Osteoblast (primary cell): Measurements from ENCODE around the gene ZFAND3. TPM values are rescaled to one million over a fixed set of nuclear protein-coding genes. Genes with fewer than 3 reads are reported as not detected.

Experiments
- DNase-seq: peaks from one replicate; pipeline ENCODE4 v3.0.0; 2011; ENCODE audit warnings: low spot score, mixed read lengths; ENCODE audit not compliant: insufficient read length; ENCODE audit errors: missing footprints
- H2AFZ ChIP-seq: 2 replicates; pipeline ENCODE4 v1.6.0; 2011; ENCODE audit warnings: mild to moderate bottlenecking, low read length
- H3K27ac ChIP-seq: 2 replicates; pipeline ENCODE4 v1.5.1; 2011; ENCODE audit warnings: mild to moderate bottlenecking, low read depth, low read length, moderate library complexity
- H3K27me3 ChIP-seq: 2 replicates; pipeline ENCODE4 v1.6.0; 2012; ENCODE audit warnings: mild to moderate bottlenecking, control low read depth, inconsistent platforms, low read length, moderate library complexity; ENCODE audit not compliant: insufficient read depth
- H3K36me3 ChIP-seq: 2 replicates; pipeline ENCODE4 v1.5.1; 2011; ENCODE audit warnings: mild to moderate bottlenecking, low read length, control low read depth, moderate library complexity; ENCODE audit not compliant: insufficient read depth
- H3K4me1 ChIP-seq: 2 replicates; pipeline ENCODE4 v1.5.1; 2011; ENCODE audit warnings: mild to moderate bottlenecking, low read length, control low read depth, moderate library complexity; ENCODE audit not compliant: insufficient read depth
- H3K4me2 ChIP-seq: 2 replicates; pipeline ENCODE4 v1.6.0; 2011; ENCODE audit warnings: mild to moderate bottlenecking, low read length; ENCODE audit not compliant: insufficient read depth
- H3K4me3 ChIP-seq: fragments of 200-600 bp; sonication (generic); 3 replicates; pipeline ENCODE4 v1.5.1; 2012; ENCODE audit warnings: mild to moderate bottlenecking, low read length, inconsistent platforms; ENCODE audit not compliant: insufficient read depth
- H3K79me2 ChIP-seq: 2 replicates; pipeline ENCODE4 v1.6.0; 2012; ENCODE audit warnings: mild to moderate bottlenecking, low read length, control low read depth, inconsistent platforms; ENCODE audit not compliant: insufficient read depth
- H3K9me3 ChIP-seq: 2 replicates; pipeline ENCODE4 v1.5.1; 2011; ENCODE audit warnings: low read depth, low read length, control low read depth
- H4K20me1 ChIP-seq: 2 replicates; pipeline ENCODE4 v1.6.0; 2012; ENCODE audit warnings: mild to moderate bottlenecking, low read length, control low read depth; ENCODE audit not compliant: insufficient read depth
- total RNA-seq: library from RNA; depleted of rRNA; stranded (reverse); fragments of >200 nt; gene quantifications from 2 replicates; pipeline ENCODE4 v1.2.3, GENCODE V29; 2012
- TF ChIP-seq, protein P1 (sequence below): IDR thresholded peaks from 2 replicates; pipeline ENCODE4 v1.5.1; 2011; ENCODE audit warnings: mild to moderate bottlenecking, low read depth, low read length, moderate library complexity; ENCODE audit errors: extremely low read depth

ZFAND3 gene
- total RNA-seq, 1 donor = 27.1 TPM

DNA sequence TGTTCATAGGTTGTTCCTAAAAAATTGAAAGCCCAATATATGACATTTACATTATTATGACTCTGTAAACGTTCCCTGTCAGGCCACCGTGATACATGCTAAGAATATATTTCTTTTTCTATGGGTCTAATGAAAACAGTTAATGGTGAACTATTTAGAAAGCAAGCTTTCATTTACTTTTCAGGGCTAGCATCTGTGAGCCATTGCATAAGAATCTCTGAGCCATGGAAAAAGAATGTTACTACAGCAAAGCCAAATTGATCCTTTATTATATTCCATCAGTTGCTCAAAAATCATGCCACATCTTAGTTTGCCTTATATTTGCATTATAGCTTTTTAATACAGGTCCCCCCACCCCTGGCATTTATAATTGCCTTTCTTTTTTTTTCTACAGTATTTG lies 275.5 kb downstream of the ZFAND3 start:
- Histone ChIP-seq H3K4me3 (no peak overlapping the region), H3K4me2 (peak overlapping the region; percentile 45), H3K27me3 (no peaks in the 10 kb centered on the region), H3K79me2 (peaks cover 68% of the 10 kb centered on the region), H3K27ac (no peak overlapping the region), H3K36me3 (peaks cover 3% of the 10 kb centered on the region), H3K4me1 (peaks cover 18% of the 10 kb centered on the region), H2AFZ (no peak overlapping the region), H4K20me1 (peaks cover 36% of the 10 kb centered on the region), H3K9me3 (no peaks in the 10 kb centered on the region)
- TF ChIP-seq, protein P1, sequence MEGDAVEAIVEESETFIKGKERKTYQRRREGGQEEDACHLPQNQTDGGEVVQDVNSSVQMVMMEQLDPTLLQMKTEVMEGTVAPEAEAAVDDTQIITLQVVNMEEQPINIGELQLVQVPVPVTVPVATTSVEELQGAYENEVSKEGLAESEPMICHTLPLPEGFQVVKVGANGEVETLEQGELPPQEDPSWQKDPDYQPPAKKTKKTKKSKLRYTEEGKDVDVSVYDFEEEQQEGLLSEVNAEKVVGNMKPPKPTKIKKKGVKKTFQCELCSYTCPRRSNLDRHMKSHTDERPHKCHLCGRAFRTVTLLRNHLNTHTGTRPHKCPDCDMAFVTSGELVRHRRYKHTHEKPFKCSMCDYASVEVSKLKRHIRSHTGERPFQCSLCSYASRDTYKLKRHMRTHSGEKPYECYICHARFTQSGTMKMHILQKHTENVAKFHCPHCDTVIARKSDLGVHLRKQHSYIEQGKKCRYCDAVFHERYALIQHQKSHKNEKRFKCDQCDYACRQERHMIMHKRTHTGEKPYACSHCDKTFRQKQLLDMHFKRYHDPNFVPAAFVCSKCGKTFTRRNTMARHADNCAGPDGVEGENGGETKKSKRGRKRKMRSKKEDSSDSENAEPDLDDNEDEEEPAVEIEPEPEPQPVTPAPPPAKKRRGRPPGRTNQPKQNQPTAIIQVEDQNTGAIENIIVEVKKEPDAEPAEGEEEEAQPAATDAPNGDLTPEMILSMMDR = no peak
- peak; percentile 62 for DNase-seq

- no peak overlapping the region for H3K27ac ChIP-seq
- peaks cover 14% of the 10 kb centered on the region for H3K4me1 ChIP-seq
- peaks cover 20% of the 10 kb centered on the region for H4K20me1 ChIP-seq
- TF ChIP-seq, protein P1 = no peak
- H3K36me3 ChIP-seq = peaks cover 2% of the 10 kb centered on the region
- H3K4me2 ChIP-seq = no peak overlapping the region
- no peaks in the 10 kb centered on the region for H3K9me3 ChIP-seq
- peaks cover 50% of the 10 kb centered on the region for H3K79me2 ChIP-seq
- no peak overlapping the region for H3K4me3 ChIP-seq
- DNase-seq = no peak
- H2AFZ ChIP-seq = no peak overlapping the region
- H3K27me3 ChIP-seq = no peaks in the 10 kb centered on the region
Measured at GRCh38 chr6:38099221-38099620, 279.7 kb downstream of the ZFAND3 start.

- H4K20me1 ChIP-seq = peaks cover 25% of the 10 kb centered on the region
- DNase-seq = no peak
- H3K79me2 ChIP-seq = peaks cover 60% of the 10 kb centered on the region
- no peak overlapping the region for H3K4me2 ChIP-seq
- no peaks in the 10 kb centered on the region for H3K9me3 ChIP-seq
- no peak overlapping the region for H2AFZ ChIP-seq
- no peak overlapping the region for H3K4me3 ChIP-seq
- H3K4me1 ChIP-seq = peaks cover 3% of the 10 kb centered on the region
- no peaks in the 10 kb centered on the region for H3K27me3 ChIP-seq
- TF ChIP-seq, protein P1 = no peak
- H3K36me3 ChIP-seq = peaks cover 2% of the 10 kb centered on the region
- H3K27ac ChIP-seq = no peak overlapping the region
Measured at GRCh38 chr6:38100380-38100779, 280.9 kb downstream of the ZFAND3 start.

DNA sequence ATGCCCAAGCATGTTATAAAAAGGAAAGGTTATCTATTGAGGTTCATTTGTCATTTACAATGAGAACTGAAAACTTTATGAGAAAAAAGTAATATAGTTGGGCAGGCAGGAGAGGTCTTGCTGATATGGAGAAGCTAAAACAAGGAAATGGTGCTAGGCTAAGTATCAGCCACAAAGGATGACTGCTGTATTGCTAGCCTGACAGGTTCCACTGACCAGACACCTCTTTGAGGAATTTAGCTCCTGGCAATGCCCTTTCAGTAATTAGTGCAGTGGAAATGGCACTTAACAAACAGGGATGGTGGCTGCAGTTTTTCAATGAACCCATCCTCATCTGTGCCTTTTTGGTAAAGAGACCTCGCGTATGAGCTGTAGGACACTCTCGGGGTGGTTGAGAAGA lies 284.4 kb downstream of the ZFAND3 start:
- H3K4me1 ChIP-seq = peaks cover 3% of the 10 kb centered on the region

More for the DNA sequence above, 284.4 kb downstream of the ZFAND3 start:
- Histone ChIP-seq H3K9me3 (no peaks in the 10 kb centered on the region), H3K27me3 (no peaks in the 10 kb centered on the region), H3K79me2 (peaks cover 47% of the 10 kb centered on the region), H4K20me1 (peaks cover 37% of the 10 kb centered on the region), H2AFZ (no peak overlapping the region), H3K27ac (no peak overlapping the region), H3K36me3 (peaks cover 2% of the 10 kb centered on the region), H3K4me3 (no peak overlapping the region), H3K4me2 (no peak overlapping the region)
- TF ChIP-seq, protein P1 = no peak
- no peak for DNase-seq
